Measurements from ENCODE around the gene AK4. TPM values are rescaled to one million over a fixed set of nuclear protein-coding genes. Genes with fewer than 3 reads are reported as not detected.
"Not testable (repeated sequence)": the region's sequence is repeated elsewhere in the genome, so short reads cannot be mapped to it uniquely, and the experiment has no call there.

AK4 gene
- total and polyA plus RNA-seq, 2 experiments from 2014 or later: 61.5 to 76.1 TPM

DNA sequence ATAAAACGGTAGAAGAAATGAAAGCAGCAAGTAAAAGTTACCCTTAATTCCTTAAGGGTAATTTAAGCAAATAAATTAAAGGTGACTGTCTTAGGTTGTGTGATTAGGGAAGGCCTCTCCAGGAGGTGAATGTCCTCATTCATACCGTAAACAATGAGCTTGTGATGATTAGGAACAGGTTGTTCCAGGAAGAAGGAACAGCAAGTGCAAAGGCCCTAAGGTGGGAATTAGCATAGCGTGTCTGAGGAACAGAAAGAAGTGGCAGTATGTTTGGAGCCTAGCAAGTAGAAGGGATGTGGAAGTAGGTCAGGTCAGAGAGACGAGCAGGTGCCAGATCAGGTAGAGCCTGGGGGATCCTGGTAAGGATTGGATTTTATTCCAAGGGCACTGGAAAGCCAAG, 5.6 kb downstream of the AK4 start:
- peaks cover 80% of the 10 kb centered on the region for H3K79me2 ChIP-seq
- DNase-seq (ENCODE audit: low spot score): no peak

DNA sequence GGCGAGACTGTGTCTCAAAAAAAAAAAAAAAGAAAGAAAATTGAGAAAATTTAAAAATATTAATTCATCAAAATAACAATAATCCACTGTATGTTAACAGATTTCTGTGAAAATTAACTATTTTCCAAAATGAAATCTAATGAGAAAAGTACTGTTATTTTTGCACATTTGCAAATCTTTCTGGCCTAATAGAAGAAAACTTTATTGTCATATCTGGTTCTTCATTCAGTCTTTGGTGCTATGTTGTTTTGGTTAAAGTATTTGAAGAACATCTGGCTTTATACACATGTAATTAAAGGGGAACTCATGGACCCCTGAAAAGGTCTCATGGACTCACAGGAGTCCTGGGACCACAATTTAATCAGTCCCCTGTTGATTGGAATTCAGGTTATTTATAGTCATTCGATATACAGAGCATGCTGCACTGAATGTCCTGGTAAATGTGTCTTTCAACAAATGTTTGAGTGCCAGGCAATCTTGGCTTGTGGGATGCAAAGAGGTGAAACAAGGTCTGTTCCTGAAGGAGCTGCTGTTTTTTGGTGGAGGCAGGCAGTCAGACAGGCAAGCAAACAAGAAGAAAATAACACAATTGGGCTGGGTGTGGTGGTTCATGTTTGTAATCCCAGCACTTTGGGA, 9.0 kb downstream of the AK4 start:
- no peaks in the 10 kb centered on the region for H3K36me3 ChIP-seq (replicated peaks; ENCODE audit: insufficient read depth, low read depth)
- peaks cover 80% of the 10 kb centered on the region for H3K79me2 ChIP-seq
- H3K27ac ChIP-seq: no peak overlapping the region
- H3K4me3 ChIP-seq: no peak overlapping the region
- H3K9me2 ChIP-seq (replicated peaks; ENCODE audit: insufficient read depth): no peaks in the 10 kb centered on the region
- H3K9me3 ChIP-seq (ENCODE audit: low read depth): no peaks in the 10 kb centered on the region
- H3K4me1 ChIP-seq (ENCODE audit: insufficient read depth): peaks cover 16% of the 10 kb centered on the region
- H4K20me1 ChIP-seq (ENCODE audit: insufficient read depth, poor library complexity, severe bottlenecking): no peaks in the 10 kb centered on the region
- 91% methylated on average over 2 of the region's 2 CpGs for WGBS (ENCODE audit: low lambda C conversion rate, missing lambda C conversion rate)
- H3K4me2 ChIP-seq: no peak overlapping the region
- TF ChIP-seq EZH2phosphoT487 (IDR thresholded peaks at IDR 0.05; ENCODE audit: low read depth, severe bottlenecking, unreplicated experiment): no peak
- TF ChIP-seq, protein P1, sequence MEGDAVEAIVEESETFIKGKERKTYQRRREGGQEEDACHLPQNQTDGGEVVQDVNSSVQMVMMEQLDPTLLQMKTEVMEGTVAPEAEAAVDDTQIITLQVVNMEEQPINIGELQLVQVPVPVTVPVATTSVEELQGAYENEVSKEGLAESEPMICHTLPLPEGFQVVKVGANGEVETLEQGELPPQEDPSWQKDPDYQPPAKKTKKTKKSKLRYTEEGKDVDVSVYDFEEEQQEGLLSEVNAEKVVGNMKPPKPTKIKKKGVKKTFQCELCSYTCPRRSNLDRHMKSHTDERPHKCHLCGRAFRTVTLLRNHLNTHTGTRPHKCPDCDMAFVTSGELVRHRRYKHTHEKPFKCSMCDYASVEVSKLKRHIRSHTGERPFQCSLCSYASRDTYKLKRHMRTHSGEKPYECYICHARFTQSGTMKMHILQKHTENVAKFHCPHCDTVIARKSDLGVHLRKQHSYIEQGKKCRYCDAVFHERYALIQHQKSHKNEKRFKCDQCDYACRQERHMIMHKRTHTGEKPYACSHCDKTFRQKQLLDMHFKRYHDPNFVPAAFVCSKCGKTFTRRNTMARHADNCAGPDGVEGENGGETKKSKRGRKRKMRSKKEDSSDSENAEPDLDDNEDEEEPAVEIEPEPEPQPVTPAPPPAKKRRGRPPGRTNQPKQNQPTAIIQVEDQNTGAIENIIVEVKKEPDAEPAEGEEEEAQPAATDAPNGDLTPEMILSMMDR (IDR thresholded peaks at IDR 0.05; ENCODE audit: poor library complexity): no peak
- no peak for TF ChIP-seq EZH2 (IDR thresholded peaks at IDR 0.05; ENCODE audit: borderline replicate concordance)
- no peak overlapping the region for H2AFZ ChIP-seq
- DNase-seq (ENCODE audit: low spot score): no peak
- no peaks in the 10 kb centered on the region for H3K27me3 ChIP-seq

More for the DNA sequence above, 5.6 kb downstream of the AK4 start:
- no peaks in the 10 kb centered on the region for H3K36me3 ChIP-seq (replicated peaks; ENCODE audit: insufficient read depth, low read depth)
- no peaks in the 10 kb centered on the region for H3K9me3 ChIP-seq (ENCODE audit: low read depth)
- H3K27ac ChIP-seq: peak overlapping the region; percentile 14
- no peaks in the 10 kb centered on the region for H3K9me2 ChIP-seq (replicated peaks; ENCODE audit: insufficient read depth)
- TF ChIP-seq EZH2 (IDR thresholded peaks at IDR 0.05; ENCODE audit: borderline replicate concordance) (no peak), EZH2phosphoT487 (IDR thresholded peaks at IDR 0.05; ENCODE audit: low read depth, severe bottlenecking, unreplicated experiment) (no peak)
- TF ChIP-seq, protein P1 (IDR thresholded peaks at IDR 0.05; ENCODE audit: poor library complexity): no peak
- H4K20me1 ChIP-seq (ENCODE audit: insufficient read depth, poor library complexity, severe bottlenecking): no peaks in the 10 kb centered on the region
- H3K4me1 ChIP-seq (ENCODE audit: insufficient read depth): peaks cover 6% of the 10 kb centered on the region
- H3K4me3 ChIP-seq: no peak overlapping the region
- 83% methylated on average over 4 of the region's 4 CpGs for WGBS (ENCODE audit: low lambda C conversion rate, missing lambda C conversion rate)
- H3K27me3 ChIP-seq: no peaks in the 10 kb centered on the region
- H3K4me2 ChIP-seq: no peak overlapping the region
- H2AFZ ChIP-seq: no peak overlapping the region

DNA sequence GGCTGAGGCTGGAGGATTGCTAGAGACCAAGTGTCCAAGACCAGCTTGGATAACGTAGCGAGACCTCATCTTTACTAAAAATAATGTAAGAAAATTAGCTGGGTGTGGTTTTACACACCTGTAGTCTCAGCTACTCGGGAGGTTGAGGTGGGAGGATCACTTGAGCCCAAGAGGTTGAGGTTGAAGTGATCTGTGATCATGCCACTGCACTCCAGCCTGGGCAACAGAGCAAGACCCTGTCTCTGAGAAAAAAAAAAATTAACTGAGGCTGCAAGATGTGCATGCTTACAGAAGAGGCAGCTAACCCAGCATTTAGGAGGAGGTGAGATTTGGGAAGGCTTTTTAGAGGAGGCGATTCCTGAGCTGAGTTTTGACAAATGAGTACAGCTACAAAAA, 9.5 kb downstream of the AK4 start:
- no peaks in the 10 kb centered on the region for H3K9me2 ChIP-seq (replicated peaks; ENCODE audit: insufficient read depth)
- no peak overlapping the region for H3K4me3 ChIP-seq
- H3K4me1 ChIP-seq (ENCODE audit: insufficient read depth): peaks cover 16% of the 10 kb centered on the region
- no peaks in the 10 kb centered on the region for H4K20me1 ChIP-seq (ENCODE audit: insufficient read depth, poor library complexity, severe bottlenecking)
- H3K9me3 ChIP-seq (ENCODE audit: low read depth): no peaks in the 10 kb centered on the region
- TF ChIP-seq EZH2 (IDR thresholded peaks at IDR 0.05; ENCODE audit: borderline replicate concordance) (no peak), EZH2phosphoT487 (IDR thresholded peaks at IDR 0.05; ENCODE audit: low read depth, severe bottlenecking, unreplicated experiment) (no peak)
- TF ChIP-seq, protein P1 (IDR thresholded peaks at IDR 0.05; ENCODE audit: poor library complexity): no peak
- no peak overlapping the region for H3K27ac ChIP-seq
- H3K36me3 ChIP-seq (replicated peaks; ENCODE audit: insufficient read depth, low read depth): no peaks in the 10 kb centered on the region
- WGBS (ENCODE audit: low lambda C conversion rate, missing lambda C conversion rate): 85% methylated on average over 4 of the region's 4 CpGs
- H3K4me2 ChIP-seq: no peak overlapping the region
- DNase-seq (ENCODE audit: low spot score): no peak
- peaks cover 82% of the 10 kb centered on the region for H3K79me2 ChIP-seq
- no peak overlapping the region for H2AFZ ChIP-seq
- no peaks in the 10 kb centered on the region for H3K27me3 ChIP-seq

DNA sequence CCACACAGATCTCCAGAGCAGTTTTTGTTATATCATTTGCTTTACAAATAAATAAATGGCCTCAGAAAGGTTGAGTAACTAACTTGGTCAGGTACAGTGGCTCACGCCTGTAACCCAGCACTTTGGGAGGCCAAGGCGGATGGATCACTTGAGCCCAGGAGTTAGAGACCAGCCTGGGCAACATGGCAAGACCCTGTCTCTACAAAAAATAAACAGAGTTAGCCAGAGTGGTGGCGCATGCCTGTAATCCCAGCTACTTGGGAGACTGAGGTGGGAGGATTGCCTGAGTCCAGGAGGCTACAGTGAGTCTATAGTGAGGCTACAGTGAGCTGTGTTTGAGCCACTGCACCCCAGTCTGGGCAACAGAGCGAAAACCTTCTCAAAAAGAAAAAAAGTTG, 11.3 kb downstream of the AK4 start:
- not testable (repeated sequence) for H3K9me2 ChIP-seq (replicated peaks; ENCODE audit: insufficient read depth)
- Histone ChIP-seq H3K4me2 (peak overlapping the region; percentile 61), H3K27ac (peak overlapping the region; percentile 77)

More for the DNA sequence above, 11.3 kb downstream of the AK4 start:
- H3K4me3 ChIP-seq; H3K9me3 ChIP-seq (ENCODE audit: low read depth); H4K20me1 ChIP-seq (ENCODE audit: insufficient read depth, poor library complexity, severe bottlenecking); H3K36me3 ChIP-seq (replicated peaks; ENCODE audit: insufficient read depth, low read depth); H2AFZ ChIP-seq; H3K27me3 ChIP-seq; DNase-seq (ENCODE audit: low spot score): not testable (repeated sequence)
- peaks cover 82% of the 10 kb centered on the region for H3K79me2 ChIP-seq
- WGBS (ENCODE audit: low lambda C conversion rate, missing lambda C conversion rate): 78% methylated on average over 4 of the region's 4 CpGs
- H3K4me1 ChIP-seq (ENCODE audit: insufficient read depth): peaks cover 23% of the 10 kb centered on the region
